GM19324 (cell line): Measurements from ENCODE around the gene NT5C1A.

Source experiments
- ATAC-seq: cut with Tn5 transposase; IDR thresholded peaks from one replicate; pipeline ENCODE4 v1.9.1; 2021; ENCODE audit warnings: mild to moderate bottlenecking, moderate library complexity; ENCODE audit not compliant: unreplicated experiment, low FRiP score

NT5C1A gene

GRCh38 chr1:39615086-39615673 lies 56.7 kb downstream of the NT5C1A start:
- ATAC-seq = no peak

GRCh38 chr1:39614488-39614887 lies 57.4 kb downstream of the NT5C1A start:
- no peak for ATAC-seq

- no peak for ATAC-seq
Observed at GRCh38 chr1:39613250-39613649, 58.7 kb downstream of the NT5C1A start.

GRCh38 chr1:39609618-39610331 lies 62.1 kb downstream of the NT5C1A start:
- ATAC-seq = no peak
